Natural killer cell (primary cell): ENCODE results near the gene PGAM1. TPM values are rescaled to one million over a fixed set of nuclear protein-coding genes. Genes with fewer than 3 reads are reported as not detected.

Source experiments
- ATAC-seq, 3 donors: fragments of 150-1000 bp in 2 of 3; fragments of 200-7000 bp in 1 of 3; cut with Tn5 transposase; 1 replicate in 1 of 3; 2 replicates in 2 of 3; pipeline ENCODE4 v1.10.0; 2021; ENCODE audit warnings: mild to moderate bottlenecking in 2 of 3, moderate library complexity in 2 of 3
- DNase-seq, 2 donors: peaks; one replicate each; pipeline versions ENCODE4 v3.0.0 to v3.0.0-alpha.2; 2013 to 2021; ENCODE audit warnings: mixed read lengths in 1 of 2
- H3K27ac ChIP-seq: one replicate; pipeline ENCODE4 v1.5.1; 2013; ENCODE audit warnings: mild to moderate bottlenecking, low read length
- H3K27me3 ChIP-seq: one replicate; pipeline ENCODE4 v1.6.1; 2013; ENCODE audit warnings: low read length; ENCODE audit not compliant: control insufficient read depth, insufficient read depth
- H3K36me3 ChIP-seq: one replicate; pipeline ENCODE4 v1.6.1; 2013; ENCODE audit warnings: low read length; ENCODE audit not compliant: control insufficient read depth, insufficient read depth
- H3K4me1 ChIP-seq: one replicate; pipeline ENCODE4 v1.6.1; 2013; ENCODE audit warnings: low read length; ENCODE audit not compliant: control insufficient read depth, insufficient read depth
- H3K4me3 ChIP-seq: one replicate; pipeline ENCODE4 v1.5.1; 2013; ENCODE audit warnings: low read length
- H3K9me3 ChIP-seq: one replicate; pipeline ENCODE4 v1.6.1; 2013; ENCODE audit warnings: low read length; ENCODE audit not compliant: control insufficient read depth, insufficient read depth
- H3K27ac Mint-ChIP-seq, 2 donors: one replicate each; pipeline ENCODE4 v1.8.0; 2022; ENCODE audit warnings: mild to moderate bottlenecking in 2 of 2, mixed read lengths in 2 of 2, moderate library complexity in 1 of 2
- H3K27me3 Mint-ChIP-seq, 2 donors: one replicate each; pipeline ENCODE4 v1.8.0; 2022; ENCODE audit warnings: low read depth in 2 of 2, mixed read lengths in 2 of 2
- H3K36me3 Mint-ChIP-seq: one replicate; pipeline ENCODE4 v1.8.0; 2022; ENCODE audit warnings: mixed read lengths
- H3K4me1 Mint-ChIP-seq, 2 donors: one replicate each; pipeline ENCODE4 v1.8.0; 2022; ENCODE audit warnings: mixed read lengths in 2 of 2
- H3K4me3 Mint-ChIP-seq: one replicate; pipeline ENCODE4 v1.8.0; 2022; ENCODE audit warnings: mild to moderate bottlenecking, moderate library complexity, mixed read lengths
- H3K9me3 Mint-ChIP-seq, 2 donors: one replicate each; pipeline ENCODE4 v1.8.0; 2022; ENCODE audit warnings: mixed read lengths in 2 of 2
- CTCF ChIP-seq: fragments of 200-600 bp; IDR thresholded peaks from one replicate; pipeline ENCODE4 v1.8.0; 2022; ENCODE audit warnings: antibody characterized with exemption
- WGBS: methylation state at CpG from one replicate; pipeline ENCODE4 v1.1.7; 2013; ENCODE audit warnings: missing lambda C conversion rate; ENCODE audit not compliant: insufficient coverage; 5-methylcytosine and 5-hydroxymethylcytosine counted together
- intact Hi-C: fragments of 100-400 bp; cut with micrococcal nuclease; formaldehyde crosslinking; loops from one replicate; pipeline ENCODE4 v1.14.2; 2022
- total RNA-seq, 4 donors: library from RNA; stranded (reverse); fragments of 120-200 nt in 1 of 4; gene quantifications; one replicate each; pipeline versions ENCODE4 v1.2.3 to v1.2.4, GENCODE V29; 2013 to 2022

The PGAM1 gene
- total RNA-seq, 3 donors from 2014 or later (not counting 1 experiment from before 2014, with no cell fraction given), result 92.6 to 104 (median 96.0) TPM

- Histone ChIP-seq H3K27ac (no peak overlapping the region), H3K9me3 (no peaks in the 10 kb centered on the region), H3K4me3 (no peak overlapping the region), H3K27me3 (no peaks in the 10 kb centered on the region), H3K36me3 (peaks cover 73% of the 10 kb centered on the region), H3K4me1 (no peaks in the 10 kb centered on the region)
- H3K4me1 Mint-ChIP-seq, result peaks cover 0 to 8% of the 10 kb centered on the region in 2 donors
- H3K27ac Mint-ChIP-seq, result no peak overlapping the region
- DNase-seq, result no peak
- H3K4me3 Mint-ChIP-seq, result no peak overlapping the region
- WGBS, result 85% methylated on average over 9 of the region's 9 CpGs
- intact Hi-C loops, result no loop called here
- ATAC-seq, result no peak
- H3K9me3 Mint-ChIP-seq, result no peaks in the 10 kb centered on the region
- no peak for TF ChIP-seq CTCF
- peaks cover 23% of the 10 kb centered on the region for H3K36me3 Mint-ChIP-seq
- H3K27me3 Mint-ChIP-seq, result no peaks in the 10 kb centered on the region
Observed at GRCh38 chr10:97479939-97480338, 53.9 kb downstream of the PGAM1 start.

- H3K4me3 Mint-ChIP-seq, result no peak overlapping the region
- no peak for TF ChIP-seq CTCF
- Histone ChIP-seq H3K27ac (no peak overlapping the region), H3K27me3 (no peaks in the 10 kb centered on the region), H3K9me3 (no peaks in the 10 kb centered on the region), H3K4me1 (no peaks in the 10 kb centered on the region), H3K4me3 (no peak overlapping the region), H3K36me3 (peaks cover 64% of the 10 kb centered on the region)
- peaks cover 11% of the 10 kb centered on the region for H3K36me3 Mint-ChIP-seq
- no peaks in the 10 kb centered on the region for H3K9me3 Mint-ChIP-seq
- DNase-seq (no peak), ATAC-seq (no peak)
- peaks cover 0 to 8% of the 10 kb centered on the region in 2 donors for H3K4me1 Mint-ChIP-seq
- 97% methylated on average over 4 of the region's 4 CpGs for WGBS
- H3K27me3 Mint-ChIP-seq, result no peaks in the 10 kb centered on the region
- intact Hi-C loops, result no loop called here
- no peak overlapping the region for H3K27ac Mint-ChIP-seq
Observed at GRCh38 chr10:97481071-97481470, 55.1 kb downstream of the PGAM1 start.

- H3K27me3 Mint-ChIP-seq, result no peaks in the 10 kb centered on the region
- peaks cover 3% of the 10 kb centered on the region for H3K36me3 Mint-ChIP-seq
- no peaks in the 10 kb centered on the region for H3K27me3 ChIP-seq
- no peak overlapping the region for H3K27ac ChIP-seq
- H3K4me1 Mint-ChIP-seq, result peaks cover 3 to 8% of the 10 kb centered on the region in 2 donors
- H3K4me3 ChIP-seq, result no peak overlapping the region
- ATAC-seq (no peak), DNase-seq (no peak)
- no peak overlapping the region for H3K4me3 Mint-ChIP-seq
- no peak for TF ChIP-seq CTCF
- peaks cover 51% of the 10 kb centered on the region for H3K36me3 ChIP-seq
- H3K9me3 ChIP-seq, result no peaks in the 10 kb centered on the region
- no peaks in the 10 kb centered on the region for H3K4me1 ChIP-seq
- WGBS, result 100% methylated on average over 1 of the region's 1 CpG
- H3K9me3 Mint-ChIP-seq, result no peaks in the 10 kb centered on the region
- intact Hi-C loops, result no loop called here
- H3K27ac Mint-ChIP-seq, result no peak overlapping the region
Observed at GRCh38 chr10:97482381-97482780, 56.4 kb downstream of the PGAM1 start.

Other genes with a start within 250 kb of the PGAM1 start
- gene SLIT1, start 240.2 kb upstream of the PGAM1 start, total RNA-seq, result 1 to 10 TPM in 2 of 3 donors, under 1 TPM in 1; 0.28 to 1.5 (median 1.1) TPM
- gene ARHGAP19, start 133.6 kb upstream of the PGAM1 start, total RNA-seq, result 10 to 100 TPM; 22.6 to 23.3 (median 22.7) TPM
- gene FRAT1, start 106.9 kb upstream of the PGAM1 start, total RNA-seq, result 10 to 100 TPM; 26.0 to 45.0 (median 32.1) TPM
- gene FRAT2, start 91.5 kb upstream of the PGAM1 start, total RNA-seq, result 10 to 100 TPM; 18.7 to 23.4 (median 22.2) TPM
- gene RRP12, start 24.9 kb upstream of the PGAM1 start, total RNA-seq, result 100 to 1,000 TPM in 1 of 3 donors, 10 to 100 TPM in 2; 60.1 to 234 (median 79.2) TPM
- 10 to 100 TPM; 36.9 to 44.4 (median 37.6) TPM for gene EXOSC1, start 19.8 kb downstream of the PGAM1 start, total RNA-seq
- gene ZDHHC16, start 20.0 kb downstream of the PGAM1 start, total RNA-seq, result 10 to 100 TPM; 11.3 to 18.7 (median 12.7) TPM
- gene MMS19, start 72.2 kb downstream of the PGAM1 start, total RNA-seq, result 10 to 100 TPM; 53.8 to 68.4 (median 61.7) TPM
- gene UBTD1, start 72.7 kb downstream of the PGAM1 start, total RNA-seq, result 1 to 10 TPM in 1 of 3 donors, under 1 TPM in 2; 0.70 to 1.1 (median 0.75) TPM
- not detected for gene ANKRD2, start 146.6 kb downstream of the PGAM1 start, total RNA-seq
- not detected for gene HOGA1, start 158.2 kb downstream of the PGAM1 start, total RNA-seq
- under 1 TPM in 1 of 3 donors, not detected in 2; 0.32 TPM for gene C10orf62, start 163.5 kb downstream of the PGAM1 start, total RNA-seq
- 1 to 10 TPM in 2 of 3 donors, under 1 TPM in 1; 0.14 to 2.0 (median 1.6) TPM for gene MORN4, start 207.3 kb downstream of the PGAM1 start, total RNA-seq
- 10 to 100 TPM; 41.3 to 66.1 (median 60.0) TPM for gene PI4K2A, start 214.5 kb downstream of the PGAM1 start, total RNA-seq